Dendritic cell treated with granulocyte-macrophage colony-stimulating factor and Interleukin-4, amounts not matched to agents 40 ng/mL and 50 ng/mL, for 4 days (primary cell): ENCODE measurements around the gene E2F7.
"Not testable (repeated sequence)": the region's sequence is repeated elsewhere in the genome, so short reads cannot be mapped to it uniquely, and the experiment has no call there.

ENCODE experiments used
- H3K27ac Mint-ChIP-seq: one replicate; pipeline ENCODE4 v1.8.0; 2022; ENCODE audit warnings: mild to moderate bottlenecking, mixed read lengths
- H3K27me3 Mint-ChIP-seq: one replicate; pipeline ENCODE4 v1.8.0; 2022; ENCODE audit warnings: mild to moderate bottlenecking, mixed read lengths
- H3K36me3 Mint-ChIP-seq: one replicate; pipeline ENCODE4 v1.8.0; 2022; ENCODE audit warnings: low read depth, mixed read lengths
- H3K4me1 Mint-ChIP-seq: one replicate; pipeline ENCODE4 v1.8.0; 2022; ENCODE audit warnings: low read depth, mixed read lengths
- H3K4me3 Mint-ChIP-seq: one replicate; pipeline ENCODE4 v1.8.0; 2022; ENCODE audit warnings: mild to moderate bottlenecking, moderate library complexity, mixed read lengths
- H3K9me3 Mint-ChIP-seq: one replicate; pipeline ENCODE4 v1.8.0; 2022; ENCODE audit warnings: mixed read lengths
- intact Hi-C: fragments of 100-400 bp; cut with micrococcal nuclease; formaldehyde crosslinking; loops from one replicate; pipeline ENCODE4 v1.15.0; 2022

Gene E2F7

GRCh38 chr12:77082021-77082420 lies 16.7 kb upstream of the E2F7 start:
- intact Hi-C loops: no loop called here

GRCh38 chr12:77079631-77080030 lies 14.3 kb upstream of the E2F7 start:
- intact Hi-C loops: no loop called here
- Mint-ChIP-seq H3K4me3 (no peak overlapping the region), H3K9me3 (peaks cover 10% of the 10 kb centered on the region), H3K27me3 (no peaks in the 10 kb centered on the region), H3K27ac (no peak overlapping the region), H3K4me1 (no peaks in the 10 kb centered on the region), H3K36me3 (no peaks in the 10 kb centered on the region)

More at GRCh38 chr12:77082021-77082420, 16.7 kb upstream of the E2F7 start:
- Mint-ChIP-seq H3K27ac (no peak overlapping the region), H3K36me3 (no peaks in the 10 kb centered on the region), H3K4me1 (no peaks in the 10 kb centered on the region), H3K4me3 (no peak overlapping the region), H3K9me3 (peaks cover 10% of the 10 kb centered on the region), H3K27me3 (no peaks in the 10 kb centered on the region)

- intact Hi-C loops: no loop called here
- H3K36me3 Mint-ChIP-seq: no peaks in the 10 kb centered on the region
- H3K27ac Mint-ChIP-seq: no peak overlapping the region
- H3K27me3 Mint-ChIP-seq: no peaks in the 10 kb centered on the region
- H3K4me1 Mint-ChIP-seq: no peaks in the 10 kb centered on the region
- H3K9me3 Mint-ChIP-seq: peaks cover 10% of the 10 kb centered on the region
- no peak overlapping the region for H3K4me3 Mint-ChIP-seq
Measured at GRCh38 chr12:77078231-77078630, 12.9 kb upstream of the E2F7 start.

GRCh38 chr12:77076886-77077285 lies 11.5 kb upstream of the E2F7 start:
- Mint-ChIP-seq H3K27ac (no peak overlapping the region), H3K27me3 (no peaks in the 10 kb centered on the region), H3K4me1 (no peaks in the 10 kb centered on the region), H3K9me3 (peaks cover 10% of the 10 kb centered on the region), H3K4me3 (no peak overlapping the region), H3K36me3 (no peaks in the 10 kb centered on the region)
- intact Hi-C loops: no loop called here

GRCh38 chr12:77073894-77074293 lies 8.5 kb upstream of the E2F7 start:
- H3K27ac Mint-ChIP-seq, H3K9me3 Mint-ChIP-seq, intact Hi-C loops, H3K4me3 Mint-ChIP-seq, H3K36me3 Mint-ChIP-seq, H3K4me1 Mint-ChIP-seq, H3K27me3 Mint-ChIP-seq: not testable (repeated sequence)

- no peaks in the 10 kb centered on the region for H3K4me1 Mint-ChIP-seq
- no peak overlapping the region for H3K27ac Mint-ChIP-seq
- H3K4me3 Mint-ChIP-seq: no peak overlapping the region
- peaks cover 3% of the 10 kb centered on the region for H3K9me3 Mint-ChIP-seq
- intact Hi-C loops: no loop called here
- peaks cover 3% of the 10 kb centered on the region for H3K27me3 Mint-ChIP-seq
- H3K36me3 Mint-ChIP-seq: no peaks in the 10 kb centered on the region
Measured at GRCh38 chr12:77072833-77073495, 7.6 kb upstream of the E2F7 start.

- Mint-ChIP-seq H3K4me1 (no peaks in the 10 kb centered on the region), H3K4me3 (no peak overlapping the region)
- intact Hi-C loops: no loop called here
Measured at GRCh38 chr12:77070800-77071449, 5.6 kb upstream of the E2F7 start.

GRCh38 chr12:77070382-77070781 lies 5.0 kb upstream of the E2F7 start:
- no peaks in the 10 kb centered on the region for H3K4me1 Mint-ChIP-seq
- peaks cover 12% of the 10 kb centered on the region for H3K27me3 Mint-ChIP-seq
- no peak overlapping the region for H3K4me3 Mint-ChIP-seq
- no peak overlapping the region for H3K27ac Mint-ChIP-seq
- H3K36me3 Mint-ChIP-seq: no peaks in the 10 kb centered on the region
- H3K9me3 Mint-ChIP-seq: no peaks in the 10 kb centered on the region
- intact Hi-C loops: no loop called here

More at GRCh38 chr12:77070800-77071449, 5.6 kb upstream of the E2F7 start:
- Mint-ChIP-seq H3K9me3 (no peaks in the 10 kb centered on the region), H3K27me3 (peaks cover 9% of the 10 kb centered on the region), H3K36me3 (no peaks in the 10 kb centered on the region), H3K27ac (no peak overlapping the region)

GRCh38 chr12:77064896-77065360 lies 441 bp downstream of the E2F7 start:
- Mint-ChIP-seq H3K9me3 (no peaks in the 10 kb centered on the region), H3K4me1 (peaks cover 34% of the 10 kb centered on the region), H3K4me3 (peak overlapping the region; percentile 79), H3K27me3 (peaks cover 20% of the 10 kb centered on the region), H3K36me3 (no peaks in the 10 kb centered on the region), H3K27ac (no peak overlapping the region)
- intact Hi-C loops: no loop called here

- H3K4me1 Mint-ChIP-seq: peaks cover 36% of the 10 kb centered on the region
- no peak overlapping the region for H3K4me3 Mint-ChIP-seq
- peaks cover 18% of the 10 kb centered on the region for H3K27me3 Mint-ChIP-seq
- H3K36me3 Mint-ChIP-seq: no peaks in the 10 kb centered on the region
- intact Hi-C loops: no loop called here
- no peaks in the 10 kb centered on the region for H3K9me3 Mint-ChIP-seq
- no peak overlapping the region for H3K27ac Mint-ChIP-seq
Measured at GRCh38 chr12:77062846-77063461, 2.4 kb downstream of the E2F7 start.

GRCh38 chr12:77062396-77062795 lies 3.0 kb downstream of the E2F7 start:
- intact Hi-C loops: no loop called here
- Mint-ChIP-seq H3K27ac (no peak overlapping the region), H3K36me3 (no peaks in the 10 kb centered on the region), H3K4me3 (no peak overlapping the region), H3K27me3 (peaks cover 18% of the 10 kb centered on the region), H3K4me1 (peaks cover 36% of the 10 kb centered on the region), H3K9me3 (no peaks in the 10 kb centered on the region)

- peak overlapping the region; percentile 5 for H3K27ac Mint-ChIP-seq
- intact Hi-C loops: no loop called here
- H3K4me3 Mint-ChIP-seq: no peak overlapping the region
- H3K4me1 Mint-ChIP-seq: peaks cover 36% of the 10 kb centered on the region
- peaks cover 11% of the 10 kb centered on the region for H3K27me3 Mint-ChIP-seq
- H3K36me3 Mint-ChIP-seq: no peaks in the 10 kb centered on the region
- no peaks in the 10 kb centered on the region for H3K9me3 Mint-ChIP-seq
Measured at GRCh38 chr12:77060883-77061240, 4.5 kb downstream of the E2F7 start.

GRCh38 chr12:77060136-77060882 lies 5.1 kb downstream of the E2F7 start:
- peaks cover 36% of the 10 kb centered on the region for H3K4me1 Mint-ChIP-seq
- H3K27me3 Mint-ChIP-seq: peaks cover 10% of the 10 kb centered on the region
- H3K4me3 Mint-ChIP-seq: no peak overlapping the region
- H3K9me3 Mint-ChIP-seq: no peaks in the 10 kb centered on the region
- no peak overlapping the region for H3K27ac Mint-ChIP-seq
- intact Hi-C loops: no loop called here
- no peaks in the 10 kb centered on the region for H3K36me3 Mint-ChIP-seq

- no peaks in the 10 kb centered on the region for H3K9me3 Mint-ChIP-seq
- H3K4me3 Mint-ChIP-seq: no peak overlapping the region
- peaks cover 29% of the 10 kb centered on the region for H3K4me1 Mint-ChIP-seq
- H3K27me3 Mint-ChIP-seq: peaks cover 2% of the 10 kb centered on the region
- no peak overlapping the region for H3K27ac Mint-ChIP-seq
- intact Hi-C loops: no loop called here
- no peaks in the 10 kb centered on the region for H3K36me3 Mint-ChIP-seq
Measured at GRCh38 chr12:77058740-77059139, 6.6 kb downstream of the E2F7 start.
